Measurements from ENCODE around the gene HERC5. TPM values are rescaled to one million over a fixed set of nuclear protein-coding genes. Genes with fewer than 3 reads are reported as not detected.

Gene HERC5
- total and polyA plus RNA-seq, 7 donors: 1.4 to 7.5 (median 5.0) TPM

DNA sequence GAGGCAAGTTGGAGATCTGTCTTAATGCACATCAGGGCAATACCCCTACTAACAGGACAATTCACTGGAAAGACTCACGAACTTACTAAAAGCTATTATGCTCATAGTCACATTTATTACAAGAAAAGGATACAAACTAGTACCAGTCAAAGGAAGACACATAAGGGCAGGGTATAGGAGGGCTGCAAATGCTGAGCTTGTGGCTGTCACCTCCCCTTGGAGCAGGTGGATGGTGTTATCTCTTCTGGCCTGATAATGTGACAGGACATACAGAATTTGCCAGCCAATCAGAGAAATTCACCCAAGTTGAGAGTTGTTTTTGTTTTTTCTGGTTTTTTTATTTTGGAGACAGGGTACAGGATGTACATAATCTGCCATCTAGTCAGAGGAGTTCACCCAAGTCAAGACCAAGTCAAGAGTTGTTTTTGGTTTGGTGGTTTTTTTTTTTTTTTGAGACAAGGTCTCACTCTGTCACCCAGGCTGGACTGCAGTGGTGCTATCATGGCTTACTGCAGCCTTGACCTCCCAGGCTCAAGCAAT, 8.8 kb downstream of the HERC5 start:
- DNase-seq: no peak
- Histone ChIP-seq H3K27ac (no peak overlapping the region), H3K27me3 (no peaks in the 10 kb centered on the region), H3K4me1 (no peaks in the 10 kb centered on the region), H3K36me3 (peaks cover 0 to 74% (median 3%) of the 10 kb centered on the region in 4 donors), H3K9me3 (no peaks in the 10 kb centered on the region), H3K4me3 (no peak overlapping the region)
- intact Hi-C loops (cut with DNase I): no loop called here
- 88 to 95% methylated on average over 1 of the region's 1 CpG for WGBS, 2 donors
- TF ChIP-seq POLR2A (IDR thresholded peaks at IDR 0.05): no peak
- TF ChIP-seq, protein P1, sequence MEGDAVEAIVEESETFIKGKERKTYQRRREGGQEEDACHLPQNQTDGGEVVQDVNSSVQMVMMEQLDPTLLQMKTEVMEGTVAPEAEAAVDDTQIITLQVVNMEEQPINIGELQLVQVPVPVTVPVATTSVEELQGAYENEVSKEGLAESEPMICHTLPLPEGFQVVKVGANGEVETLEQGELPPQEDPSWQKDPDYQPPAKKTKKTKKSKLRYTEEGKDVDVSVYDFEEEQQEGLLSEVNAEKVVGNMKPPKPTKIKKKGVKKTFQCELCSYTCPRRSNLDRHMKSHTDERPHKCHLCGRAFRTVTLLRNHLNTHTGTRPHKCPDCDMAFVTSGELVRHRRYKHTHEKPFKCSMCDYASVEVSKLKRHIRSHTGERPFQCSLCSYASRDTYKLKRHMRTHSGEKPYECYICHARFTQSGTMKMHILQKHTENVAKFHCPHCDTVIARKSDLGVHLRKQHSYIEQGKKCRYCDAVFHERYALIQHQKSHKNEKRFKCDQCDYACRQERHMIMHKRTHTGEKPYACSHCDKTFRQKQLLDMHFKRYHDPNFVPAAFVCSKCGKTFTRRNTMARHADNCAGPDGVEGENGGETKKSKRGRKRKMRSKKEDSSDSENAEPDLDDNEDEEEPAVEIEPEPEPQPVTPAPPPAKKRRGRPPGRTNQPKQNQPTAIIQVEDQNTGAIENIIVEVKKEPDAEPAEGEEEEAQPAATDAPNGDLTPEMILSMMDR (IDR thresholded peaks at IDR 0.05): no peak
- no peak for TF ChIP-seq POLR2AphosphoS5 (IDR thresholded peaks at IDR 0.05)
- no peak for TF ChIP-seq EP300 (IDR thresholded peaks at IDR 0.05)

DNA sequence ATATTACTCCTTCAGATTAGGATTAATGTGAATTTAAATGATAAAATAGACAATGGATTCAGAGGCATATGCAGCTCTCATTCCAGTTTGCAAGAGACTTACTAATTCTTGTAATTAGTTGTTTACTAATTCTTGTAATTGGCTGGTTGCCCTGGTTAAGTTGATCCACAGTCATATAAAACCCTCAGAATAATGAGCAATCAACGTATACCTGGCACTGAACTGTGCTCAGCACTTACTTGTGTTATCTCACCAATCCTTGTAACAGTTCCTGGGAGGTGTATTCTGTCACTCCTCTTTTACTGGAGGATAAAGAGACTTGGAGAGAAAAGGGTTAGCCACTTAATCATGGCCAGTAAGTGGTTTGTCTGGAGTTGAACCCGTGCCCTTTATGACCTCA, 10.5 kb downstream of the HERC5 start:
- no peak overlapping the region for H3K27ac ChIP-seq
- WGBS, 2 donors: 55 to 77% methylated on average over 2 of the region's 2 CpGs
- intact Hi-C loops (cut with DNase I): no loop called here
- H3K4me1 ChIP-seq: no peaks in the 10 kb centered on the region
- no peak for TF ChIP-seq POLR2AphosphoS5 (IDR thresholded peaks at IDR 0.05)
- no peak for TF ChIP-seq EP300 (IDR thresholded peaks at IDR 0.05)
- no peaks in the 10 kb centered on the region for H3K27me3 ChIP-seq
- H3K36me3 ChIP-seq: peaks cover 0 to 72% (median 3%) of the 10 kb centered on the region in 4 donors
- H3K9me3 ChIP-seq: no peaks in the 10 kb centered on the region
- H3K4me3 ChIP-seq: no peak overlapping the region
- no peak for DNase-seq

DNA sequence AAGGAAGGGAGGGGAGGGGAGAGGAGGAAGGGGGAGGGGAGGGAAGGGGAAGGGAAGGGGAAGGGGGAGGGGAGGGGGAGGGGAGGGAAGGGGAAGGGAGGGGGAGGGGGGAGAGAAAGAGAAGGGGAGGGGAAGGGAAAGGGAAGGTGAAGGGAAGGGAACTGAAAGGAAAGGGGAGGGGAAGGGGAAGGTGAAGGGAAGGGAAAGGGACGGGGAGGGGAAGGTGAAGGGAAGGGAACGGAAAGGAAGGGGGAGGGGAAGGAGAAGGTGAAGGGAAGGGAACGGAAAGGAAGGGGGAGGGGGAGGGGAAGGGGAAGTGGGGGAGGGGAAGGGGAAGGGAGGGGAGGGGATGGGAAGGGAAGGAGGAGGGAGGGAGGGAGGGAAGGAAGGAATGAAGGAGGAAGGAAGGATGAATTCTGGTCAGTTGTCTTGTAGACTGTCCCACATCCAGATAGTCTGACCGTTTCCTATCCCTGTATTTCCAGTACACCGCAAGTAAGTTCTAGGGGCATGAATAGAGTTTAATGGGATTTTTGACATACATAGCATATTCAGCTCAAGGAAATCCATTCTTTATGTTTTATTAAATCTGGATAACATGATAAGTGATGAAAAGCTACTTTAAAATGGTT, 20.4 kb downstream of the HERC5 start:
- no peaks in the 10 kb centered on the region for H3K9me3 ChIP-seq
- peaks cover 0 to 15% (median 0%) of the 10 kb centered on the region in 4 donors for H3K36me3 ChIP-seq
- 82 to 84% methylated on average over 5 of the region's 5 CpGs for WGBS, 2 donors
- H3K27me3 ChIP-seq: no peaks in the 10 kb centered on the region
- DNase-seq: no peak
- TF ChIP-seq POLR2AphosphoS5 (IDR thresholded peaks at IDR 0.05) (no peak), POLR2A (IDR thresholded peaks at IDR 0.05) (no peak), EP300 (IDR thresholded peaks at IDR 0.05) (no peak)
- TF ChIP-seq, protein P1 (IDR thresholded peaks at IDR 0.05): no peak
- H3K4me3 ChIP-seq: no peak overlapping the region
- H3K27ac ChIP-seq: no peak overlapping the region
- intact Hi-C loops (cut with DNase I): no loop called here
- peaks cover 0 to 14% (median 4%) of the 10 kb centered on the region in 4 donors for H3K4me1 ChIP-seq

DNA sequence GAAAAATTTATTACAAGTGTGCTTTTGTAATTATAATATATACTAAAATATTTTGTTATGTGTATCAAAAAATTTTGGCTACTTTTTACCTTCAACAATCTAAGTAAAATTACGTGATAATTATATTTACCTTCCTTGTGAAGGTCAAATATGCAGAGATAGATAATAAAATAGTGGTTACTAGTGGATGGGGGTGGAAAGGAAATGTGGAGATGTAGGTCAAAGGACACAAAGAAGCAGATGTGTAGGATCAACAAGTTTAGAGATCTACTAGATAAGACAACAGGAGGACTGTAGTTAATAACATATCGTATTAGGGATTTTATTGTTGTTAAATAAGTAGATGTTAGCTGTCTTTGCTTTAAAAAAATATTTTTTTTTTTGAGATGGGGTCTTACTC, 21.3 kb downstream of the HERC5 start:
- intact Hi-C loops (cut with DNase I): no loop called here
- TF ChIP-seq POLR2AphosphoS5 (IDR thresholded peaks at IDR 0.05): no peak
- Histone ChIP-seq H3K27ac (no peak overlapping the region), H3K36me3 (peaks cover 0 to 10% (median 0%) of the 10 kb centered on the region in 4 donors), H3K4me1 (peaks cover 0 to 14% (median 4%) of the 10 kb centered on the region in 4 donors), H3K9me3 (no peaks in the 10 kb centered on the region), H3K4me3 (no peak overlapping the region), H3K27me3 (no peaks in the 10 kb centered on the region)
- DNase-seq: no peak
- 62 to 85% methylated on average over 2 of the region's 2 CpGs for WGBS, 2 donors

DNA sequence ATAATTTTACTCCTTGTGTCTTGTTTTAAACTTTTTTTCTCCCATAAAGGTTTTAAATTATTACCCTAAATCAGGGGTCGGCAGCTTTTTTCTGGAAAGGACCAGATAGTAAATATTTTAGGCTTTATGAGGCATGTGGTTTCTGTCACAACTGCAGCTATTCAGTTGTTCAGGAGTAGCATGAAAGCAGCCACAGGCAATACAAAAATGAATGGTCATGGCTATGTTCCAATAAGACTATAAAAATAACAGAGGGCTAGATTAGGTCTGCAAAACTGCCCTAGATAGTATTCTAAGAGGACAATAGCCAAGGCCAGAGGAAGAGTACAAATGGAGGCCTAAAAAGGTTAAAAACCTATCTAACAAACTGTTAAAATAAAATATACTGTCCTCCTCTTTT, 24.6 kb downstream of the HERC5 start:
- intact Hi-C loops (cut with DNase I): no loop called here
- TF ChIP-seq POLR2A (IDR thresholded peaks at IDR 0.05) (no peak), POLR2AphosphoS5 (IDR thresholded peaks at IDR 0.05) (no peak), EP300 (IDR thresholded peaks at IDR 0.05) (no peak)
- TF ChIP-seq, protein P1 (IDR thresholded peaks at IDR 0.05): no peak

More for the DNA sequence above, 24.6 kb downstream of the HERC5 start:
- no peak for DNase-seq
- H3K4me3 ChIP-seq: no peak overlapping the region
- peaks cover 0 to 5% (median 0%) of the 10 kb centered on the region in 4 donors for H3K36me3 ChIP-seq
- H3K27me3 ChIP-seq: no peaks in the 10 kb centered on the region
- 10 to 43% methylated on average over 1 of the region's 1 CpG for WGBS, 2 donors
- peak overlapping the region in 1 of 4 donors; percentile 34 for H3K27ac ChIP-seq
- no peaks in the 10 kb centered on the region for H3K9me3 ChIP-seq
- H3K4me1 ChIP-seq: peaks cover 0 to 14% (median 4%) of the 10 kb centered on the region in 4 donors

Measured in sigmoid colon (tissue), 7 donors.